HG03432 (cell line): ENCODE data around the gene SUFU.
A peak's percentile ranks its signal among the peaks of the same experiment; 100 is the strongest.
"Not testable (repeated sequence)": the region's sequence is repeated elsewhere in the genome, so short reads cannot be mapped to it uniquely, and the experiment has no call there.

ENCODE experiments used
- ATAC-seq: cut with Tn5 transposase; IDR thresholded peaks from one replicate; pipeline ENCODE4 v1.9.1; 2021; ENCODE audit warnings: mild to moderate bottlenecking, moderate library complexity; ENCODE audit not compliant: unreplicated experiment

Gene SUFU

GRCh38 chr10:102511583-102512274, 8.0 kb downstream of the SUFU start:
- ATAC-seq = peak; percentile 76

GRCh38 chr10:102514487-102515311, 10.9 kb downstream of the SUFU start:
- no peak for ATAC-seq

DNA sequence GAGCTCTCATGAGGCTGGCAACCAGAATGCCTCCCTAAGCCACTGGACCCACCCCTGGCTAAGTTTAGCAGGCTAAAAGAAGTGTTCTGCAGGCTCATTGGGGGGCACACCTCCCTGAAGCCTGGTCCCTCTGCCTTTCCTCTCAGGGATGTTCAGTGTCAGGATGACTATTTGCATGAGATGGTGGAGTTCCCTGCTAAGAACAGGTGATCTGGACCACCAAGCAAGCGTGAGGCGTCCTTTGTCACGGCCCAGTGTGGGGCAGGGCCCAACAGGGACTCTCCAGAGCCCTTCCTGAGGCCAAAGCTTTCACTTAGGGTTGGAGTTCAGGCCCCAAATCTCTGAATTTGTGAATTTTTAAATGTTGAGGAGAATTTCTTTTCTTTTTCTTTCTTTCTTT, 12.0 kb downstream of the SUFU start:
- ATAC-seq = no peak

- ATAC-seq = no peak
These were observed 13.8 kb downstream of the SUFU start for GRCh38 chr10:102517553-102517952.

GRCh38 chr10:102519246-102519825, 15.6 kb downstream of the SUFU start:
- no peak for ATAC-seq

- no peak for ATAC-seq
These were observed 19.1 kb downstream of the SUFU start for GRCh38 chr10:102522874-102523249.

DNA sequence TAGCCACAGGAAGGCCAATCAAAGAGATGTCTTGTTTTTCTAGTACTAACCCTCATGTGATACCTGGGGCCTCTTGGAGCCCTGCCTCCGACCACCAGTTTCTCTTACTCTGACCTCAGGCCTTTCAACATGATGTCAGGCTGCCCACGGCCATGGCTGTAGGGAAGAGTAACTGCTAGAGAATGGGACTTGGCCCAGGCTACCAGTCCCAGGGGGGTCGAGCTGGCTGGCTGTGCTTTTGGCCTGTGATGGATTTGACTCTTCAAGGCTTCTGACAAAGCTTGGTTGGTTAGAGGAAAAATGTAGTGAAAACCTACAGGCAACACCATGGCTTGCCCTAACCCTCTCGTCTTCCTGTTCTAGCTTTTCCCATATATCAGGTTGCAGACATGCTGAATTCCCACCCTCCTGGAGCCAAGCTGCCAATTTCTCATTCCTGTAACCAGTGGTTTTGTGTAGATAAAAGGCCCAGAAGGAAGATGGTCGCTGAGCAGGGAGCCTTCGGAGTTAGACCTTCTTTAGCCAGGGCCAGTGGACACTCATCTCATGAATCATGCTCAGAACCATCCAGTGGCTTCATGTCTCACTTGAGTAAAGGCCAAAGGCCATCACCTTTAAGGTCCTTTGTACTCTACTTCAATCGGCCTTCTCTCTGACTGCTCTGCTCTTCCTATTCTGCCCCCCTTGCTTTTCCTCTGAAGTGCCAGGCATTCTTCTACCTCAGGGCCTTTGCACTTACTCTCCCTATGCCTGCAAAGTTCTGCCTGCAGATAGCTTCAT, 19.7 kb downstream of the SUFU start:
- no peak for ATAC-seq

GRCh38 chr10:102524746-102525145, 21.0 kb downstream of the SUFU start:
- no peak for ATAC-seq

DNA sequence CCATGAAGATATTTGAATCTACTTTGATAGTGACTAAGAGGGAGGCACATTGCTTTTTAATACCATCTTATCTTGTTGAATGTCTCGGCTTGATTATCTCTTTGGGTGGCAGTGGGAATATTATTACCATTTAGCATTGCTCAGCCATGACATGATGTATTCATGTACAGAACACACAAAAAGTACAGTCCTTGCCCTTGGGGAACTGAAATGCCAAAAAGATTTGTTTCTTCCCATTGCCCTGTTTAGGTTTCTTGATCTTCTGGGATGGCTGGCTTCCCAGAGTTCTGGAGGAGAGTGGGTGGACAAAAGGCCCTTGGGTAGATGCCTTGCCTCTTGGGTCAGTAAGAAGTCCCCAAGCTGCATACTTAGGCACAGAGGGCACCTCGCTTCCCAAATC, 23.8 kb downstream of the SUFU start:
- no peak for ATAC-seq

GRCh38 chr10:102534333-102534732, 30.6 kb downstream of the SUFU start:
- ATAC-seq = no peak

- not testable (repeated sequence) for ATAC-seq
These were observed 31.2 kb downstream of the SUFU start for GRCh38 chr10:102534966-102535365.

DNA sequence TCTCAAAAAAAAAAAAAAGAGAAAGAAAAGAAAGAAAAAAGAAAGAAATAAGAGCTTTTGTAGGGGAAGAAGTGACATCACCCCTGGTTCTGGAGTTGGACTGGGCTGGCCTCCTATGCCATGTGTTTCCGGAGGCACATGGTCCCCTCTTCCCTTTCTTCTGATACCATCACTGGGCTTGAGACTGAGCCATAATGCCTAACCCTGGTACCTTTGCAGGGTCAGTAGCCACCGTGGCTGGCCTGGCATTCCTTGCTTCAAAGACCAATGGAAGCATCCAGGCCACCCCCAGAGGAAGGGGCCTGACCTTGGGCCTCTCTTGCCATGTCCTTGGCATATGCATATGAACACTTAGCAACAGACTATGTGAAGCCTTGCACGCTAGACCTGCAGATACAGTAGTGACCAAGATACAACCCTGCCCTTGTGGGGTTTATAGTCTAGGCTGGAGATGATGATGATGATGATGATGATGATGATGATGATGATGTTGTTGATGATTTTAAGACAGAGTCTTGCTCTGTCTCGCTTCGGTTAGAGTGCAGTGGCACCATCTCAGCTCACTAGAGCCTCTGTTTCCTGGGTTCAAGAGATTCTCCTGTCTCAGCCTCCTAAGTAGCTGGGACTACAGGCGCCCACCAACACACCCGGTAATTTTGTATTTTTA, 31.8 kb downstream of the SUFU start:
- no peak for ATAC-seq

GRCh38 chr10:102537367-102537766, 33.6 kb downstream of the SUFU start:
- no peak for ATAC-seq

GRCh38 chr10:102537948-102538347, 34.2 kb downstream of the SUFU start:
- ATAC-seq = no peak

- ATAC-seq = no peak
These were observed 35.0 kb downstream of the SUFU start for GRCh38 chr10:102538811-102539210.

DNA sequence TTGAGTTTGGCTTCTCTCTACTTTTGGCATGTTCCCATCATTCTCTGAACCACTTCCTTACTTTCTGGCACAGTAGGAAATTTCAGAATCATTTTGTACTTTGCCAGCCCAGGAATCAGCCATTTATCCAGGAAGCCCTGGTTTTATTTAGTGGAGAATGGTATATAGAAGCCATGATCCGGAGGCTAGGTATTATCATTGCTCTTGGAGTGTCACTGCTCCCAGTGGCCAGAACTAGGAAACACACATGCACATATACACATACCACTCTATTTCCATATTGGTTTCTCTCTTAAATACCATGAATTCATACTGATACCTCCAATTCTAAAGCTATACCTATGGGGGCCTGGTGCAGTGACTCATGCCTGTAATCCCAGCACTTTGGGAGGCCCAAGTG, 36.3 kb downstream of the SUFU start:
- peak; percentile 64 for ATAC-seq

DNA sequence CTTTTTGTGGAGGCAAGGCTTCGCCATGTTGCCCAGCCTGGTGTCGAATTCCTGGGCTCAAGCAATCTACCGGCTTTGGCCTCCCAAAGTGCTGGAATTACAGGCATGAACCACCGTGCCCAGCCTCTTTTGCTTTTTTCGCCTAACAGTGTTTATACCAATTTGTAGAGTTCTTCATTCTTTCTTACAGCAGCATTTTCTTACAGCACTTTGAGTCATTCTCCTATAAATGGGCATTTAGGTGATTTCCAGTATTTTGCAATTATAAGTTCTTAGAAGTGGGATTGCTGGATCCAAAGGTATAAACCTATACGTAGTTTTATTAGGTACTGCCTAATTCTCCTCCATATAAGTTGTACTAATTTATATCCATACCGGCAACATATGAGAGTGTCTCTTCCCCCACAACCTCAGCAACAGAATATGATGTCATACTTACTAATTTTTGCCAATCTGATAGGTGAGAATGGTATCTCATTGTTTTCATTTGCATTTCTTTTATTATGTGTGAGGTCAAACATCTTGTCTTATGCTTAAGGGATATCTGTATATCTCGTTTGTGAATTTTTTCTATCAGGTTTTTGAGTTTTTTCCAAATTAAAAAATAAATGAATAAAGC, 39.1 kb downstream of the SUFU start:
- ATAC-seq = no peak

DNA sequence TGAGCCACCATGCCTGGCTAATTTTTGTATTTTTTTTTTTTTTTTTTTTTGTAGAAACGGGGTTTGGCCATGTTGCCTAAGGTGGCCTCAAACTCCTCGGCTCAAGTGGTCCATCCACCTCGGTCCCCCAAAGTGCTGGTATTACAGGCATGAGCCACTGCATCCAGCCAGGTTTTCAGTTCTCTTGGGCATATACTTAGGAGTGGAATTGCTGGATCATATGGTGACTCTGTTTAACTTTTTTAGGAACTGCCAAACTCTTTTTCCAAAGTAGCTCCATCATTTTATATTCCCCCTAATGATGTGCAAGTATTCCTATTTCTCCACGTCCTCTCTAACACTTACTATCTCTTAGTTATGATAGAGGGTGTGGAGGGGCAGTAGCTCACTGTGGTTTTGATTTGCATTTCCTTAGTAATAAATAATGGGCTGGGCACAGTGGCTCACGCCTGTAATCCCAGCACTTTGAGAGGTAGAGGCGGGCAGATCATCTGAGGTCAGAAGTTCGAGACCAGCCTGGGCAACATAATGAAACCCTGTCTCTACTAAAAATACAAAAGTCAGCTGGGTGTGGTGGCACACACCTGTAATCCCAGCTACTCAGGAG, 41.6 kb downstream of the SUFU start:
- no peak for ATAC-seq

DNA sequence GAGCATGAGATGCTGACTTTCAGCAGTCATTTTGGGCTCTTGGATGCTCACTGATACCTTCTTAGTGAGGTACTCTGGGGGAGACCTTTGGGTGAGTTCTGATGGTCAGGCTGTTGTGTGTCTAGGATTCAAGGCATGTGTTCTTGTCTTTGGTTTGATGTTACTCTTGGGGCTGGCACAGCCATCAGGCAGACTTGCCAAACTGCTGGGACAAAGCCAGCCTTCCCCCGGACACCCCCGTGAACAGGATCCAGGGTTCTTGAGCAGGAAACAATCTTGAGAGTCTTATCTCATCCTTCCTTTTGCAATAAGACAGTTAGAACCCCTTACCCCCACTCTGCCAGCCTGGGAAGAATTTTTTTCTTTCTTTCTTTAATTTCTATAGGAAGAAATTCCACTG, 42.2 kb downstream of the SUFU start:
- ATAC-seq = no peak
